A549 (cell line): ENCODE data around the gene TNNC1. TPM values are rescaled to one million over a fixed set of nuclear protein-coding genes. Genes with fewer than 3 reads are reported as not detected.

Source experiments
- ATAC-seq, 2 experiments: fragments of 200-7000 bp in 1 of 2; fragments of >200 bp in 1 of 2; cut with Nextera tagmentation in 1 of 2; cut with Tn5 transposase in 1 of 2; 3 replicates each; pipeline versions ENCODE4 v1.8.0 to v1.9.1; 2018 to 2020; ENCODE audit warnings: mild to moderate bottlenecking in 1 of 2, moderate library complexity in 1 of 2
- CTCF ChIA-PET: fragments of 300-600 bp; sonication (Branson Sonifier 250); formaldehyde crosslinking; extraction: SDS; loops from one replicate; lab custom pipeline; 2021; ENCODE audit warnings: antibody characterized with exemption, inconsistent platforms; lab: Yijun Ruan, JAX
- POLR2A ChIA-PET: fragments of 350-600 bp; formaldehyde crosslinking; extraction: SDS; loops from one replicate; lab custom pipeline; 2021; ENCODE audit warnings: antibody characterized with exemption, inconsistent platforms; lab: Yijun Ruan, JAX
- DNase-seq, 2 experiments: peaks; one replicate each; pipeline versions ENCODE4 v3.0.0 to v3.0.0-alpha.2; 2011 to 2016; ENCODE audit warnings: low read depth in 1 of 2, low spot score in 1 of 2
- FAIRE-seq: peaks from 2 replicates; lab custom pipeline; 2011; peaks lifted over from hg19 to GRCh38; lab: Jason Lieb, UNC
- H3K27ac ChIP-seq, 2 experiments: fragments of >200 bp; sonication (Bioruptor Twin); formaldehyde crosslinking; 3 replicates each; pipeline ENCODE4 v1.5.1; 2016 to 2017
- H3K4me1 ChIP-seq: fragments of >200 bp; sonication (Bioruptor Twin); formaldehyde crosslinking; 3 replicates; pipeline ENCODE4 v1.6.1; 2016
- H3K4me2 ChIP-seq: fragments of >200 bp; sonication (Bioruptor Twin); formaldehyde crosslinking; 3 replicates; pipeline ENCODE4 v1.6.1; 2016
- H3K4me3 ChIP-seq: fragments of >200 bp; sonication (Bioruptor Twin); formaldehyde crosslinking; 3 replicates; pipeline ENCODE4 v1.5.1; 2016
- H3K9me3 ChIP-seq: fragments of >200 bp; sonication (Bioruptor Twin); formaldehyde crosslinking; 3 replicates; pipeline ENCODE4 v1.6.1; 2016
- BHLHE40 ChIP-seq: IDR thresholded peaks from 2 replicates; pipeline ENCODE4 v1.6.1; 2012; ENCODE audit warnings: low read depth, low read length, inconsistent platforms
- CEBPB ChIP-seq, 2 experiments: fragments of >200 bp in 1 of 2; sonication (Bioruptor Twin) in 1 of 2; formaldehyde crosslinking in 1 of 2; IDR thresholded peaks; 2 replicates each; pipeline ENCODE4 v1.6.1; 2012 to 2016
- CHD4 ChIP-seq: fragments of 200-600 bp; sonication (generic); IDR thresholded peaks from 2 replicates; pipeline ENCODE4 v1.6.1; 2016; ENCODE audit warnings: antibody characterized with exemption, mild to moderate bottlenecking, borderline replicate concordance
- E2F6 ChIP-seq: IDR thresholded peaks from 2 replicates; pipeline ENCODE4 v1.6.1; 2012; ENCODE audit warnings: low read depth, borderline replicate concordance
- EHF ChIP-seq: fragments of 250-450 bp; sonication (Bioruptor Pico); IDR thresholded peaks from 2 replicates; pipeline ENCODE4 v1.5.0; 2020; ENCODE audit warnings: mild to moderate bottlenecking
- ESRRA ChIP-seq: fragments of 150-350 bp; IDR thresholded peaks from 2 replicates; pipeline ENCODE4 v1.6.1; 2014; ENCODE audit warnings: mild to moderate bottlenecking, low read length, borderline replicate concordance
- GATA3 ChIP-seq: IDR thresholded peaks from 2 replicates; pipeline ENCODE4 v1.6.1; 2012; ENCODE audit warnings: borderline replicate concordance
- HEYL ChIP-seq: fragments of 250-450 bp; sonication (Bioruptor Pico); IDR thresholded peaks from 2 replicates; pipeline ENCODE4 v1.8.0; 2021; ENCODE audit warnings: mild to moderate bottlenecking, moderate library complexity
- HMGXB4 ChIP-seq: fragments of 250-450 bp; sonication (Bioruptor Pico); IDR thresholded peaks from 2 replicates; pipeline ENCODE4 v1.5.0; 2021; ENCODE audit warnings: mild to moderate bottlenecking, moderate library complexity, borderline replicate concordance
- HOXB13 ChIP-seq: fragments of 250-450 bp; sonication (Bioruptor Pico); IDR thresholded peaks from 2 replicates; pipeline ENCODE4 v1.5.0; 2020; ENCODE audit warnings: low read depth, mild to moderate bottlenecking, moderate library complexity
- NR3C1 ChIP-seq: fragments of >200 bp; sonication (Bioruptor Twin); formaldehyde crosslinking; IDR thresholded peaks from 3 replicates; pipeline ENCODE4 v1.6.1; 2017
- RAD21 ChIP-seq, 2 experiments: fragments of >200 bp in 1 of 2; sonication (Bioruptor Twin) in 1 of 2; formaldehyde crosslinking in 1 of 2; IDR thresholded peaks in 1 of 2; conservative IDR thresholded peaks in 1 of 2; 2 replicates in 1 of 2; 3 replicates in 1 of 2; pipeline ENCODE4 v1.6.1; 2012 to 2018; ENCODE audit warnings: inconsistent platforms in 1 of 2
- RCOR1 ChIP-seq: fragments of 150-350 bp; IDR thresholded peaks from 2 replicates; pipeline ENCODE4 v1.6.1; 2014; ENCODE audit warnings: antibody characterized with exemption, low read length, low read depth
- RFX5 ChIP-seq: fragments of 450-650 bp; IDR thresholded peaks from 2 replicates; pipeline ENCODE4 v1.7.1; 2014; ENCODE audit warnings: antibody characterized with exemption, mild to moderate bottlenecking, moderate library complexity
- RNF2 ChIP-seq: fragments of 200-600 bp; sonication (generic); IDR thresholded peaks from 2 replicates; pipeline ENCODE4 v1.6.1; 2016; ENCODE audit warnings: low read depth, mild to moderate bottlenecking, antibody characterized with exemption, moderate library complexity, borderline replicate concordance
- WGBS: methylation state at CpG from one replicate; pipeline ENCODE4 v1.1.6; 2017; ENCODE audit errors: missing lambda C conversion rate; 5-methylcytosine and 5-hydroxymethylcytosine counted together
- polyA plus RNA-seq, 4 experiments: library from polyadenylated mRNA; depleted of rRNA in 3 of 4; stranded (reverse); fragments of >200 nt; fragmentation: RNase III in 1 of 4; extraction: RNeasy Plus Mini Kit Qiagen cat#74134 plus additional on column Dnase treatment in 1 of 4; gene quantifications; 2 replicates in 3 of 4; 3 replicates in 1 of 4; pipeline ENCODE4 v1.2.3, GENCODE V29; 2011 to 2017
- TF ChIP-seq, protein P1 (sequence below): fragments of >200 bp; sonication (Bioruptor Twin); formaldehyde crosslinking; IDR thresholded peaks from 3 replicates; pipeline ENCODE4 v1.6.1; 2016

The TNNC1 gene
- polyA plus RNA-seq, 2 of the 4 experiments (the other 2 are of a cell fraction), result 2.6 to 4.5 TPM

GRCh38 chr3:52469001-52469400 lies 15.2 kb upstream of the TNNC1 start:
- Histone ChIP-seq H3K27ac (no peak overlapping the region), H3K9me3 (no peaks in the 10 kb centered on the region), H3K4me2 (no peak overlapping the region), H3K4me1 (no peaks in the 10 kb centered on the region), H3K4me3 (no peak overlapping the region)
- ATAC-seq, result no peak
- 97% methylated on average over 5 of the region's 5 CpGs for WGBS
- no peak for TF ChIP-seq GATA3
- TF ChIP-seq, protein P1, sequence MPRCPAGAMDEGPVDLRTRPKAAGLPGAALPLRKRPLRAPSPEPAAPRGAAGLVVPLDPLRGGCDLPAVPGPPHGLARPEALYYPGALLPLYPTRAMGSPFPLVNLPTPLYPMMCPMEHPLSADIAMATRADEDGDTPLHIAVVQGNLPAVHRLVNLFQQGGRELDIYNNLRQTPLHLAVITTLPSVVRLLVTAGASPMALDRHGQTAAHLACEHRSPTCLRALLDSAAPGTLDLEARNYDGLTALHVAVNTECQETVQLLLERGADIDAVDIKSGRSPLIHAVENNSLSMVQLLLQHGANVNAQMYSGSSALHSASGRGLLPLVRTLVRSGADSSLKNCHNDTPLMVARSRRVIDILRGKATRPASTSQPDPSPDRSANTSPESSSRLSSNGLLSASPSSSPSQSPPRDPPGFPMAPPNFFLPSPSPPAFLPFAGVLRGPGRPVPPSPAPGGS, result no peak
- FAIRE-seq, result no peak
- no peak for DNase-seq
- CTCF ChIA-PET, result interaction anchor here (1.2 kb wide), 1 partner anchor 21 kb away, joined by 3 read pairs; no protein-coding TSS in a partner anchor
- POLR2A ChIA-PET, result no interaction called here

- TF ChIP-seq EHF, result no peak
- no peak for TF ChIP-seq HEYL
- no peak for TF ChIP-seq RCOR1
- TF ChIP-seq RNF2, result no peak
- TF ChIP-seq CHD4, result no peak
- TF ChIP-seq, all 56 proteins: peak for 0
- ChIA-PET CTCF (interaction anchor here (0.6 to 1.2 kb wide), 3 partner anchors 21 to 40 kb away, joined by 3 to 5 read pairs (median 3); no protein-coding TSS in a partner anchor), POLR2A (no interaction called here)
- H3K4me2 ChIP-seq, result no peak overlapping the region
- H3K9me3 ChIP-seq, result no peaks in the 10 kb centered on the region
- H3K4me1 ChIP-seq, result no peaks in the 10 kb centered on the region
- no peak overlapping the region for H3K27ac ChIP-seq
- DNase-seq (no peak), FAIRE-seq (no peak), ATAC-seq (no peak)
- H3K4me3 ChIP-seq, result no peak overlapping the region
- WGBS, result 77% methylated on average over 9 of the region's 9 CpGs
Observed at GRCh38 chr3:52468336-52468735, 14.5 kb upstream of the TNNC1 start.

- TF ChIP-seq E2F6 (no peak), CEBPB (IDR thresholded peaks at IDR 0.05) (no peak), HOXB13 (CRISPR knock-in tag) (no peak), RNF2 (no peak), BHLHE40 (no peak), ESRRA (no peak), NR3C1 (no peak)
- POLR2A ChIA-PET, result no interaction called here
- no peaks in the 10 kb centered on the region for H3K4me1 ChIP-seq
- H3K9me3 ChIP-seq, result no peaks in the 10 kb centered on the region
- CTCF ChIA-PET, result interaction anchor here (0.7 to 1.0 kb wide), 2 partner anchors 9 to 11 kb away, joined by 4 to 5 read pairs; no protein-coding TSS in a partner anchor
- WGBS, result 98% methylated on average over 4 of the region's 5 CpGs
- H3K4me2 ChIP-seq, result no peak overlapping the region
- no peak overlapping the region for H3K27ac ChIP-seq
- no peak for DNase-seq
- no peak for ATAC-seq
- FAIRE-seq, result no peak
- no peak overlapping the region for H3K4me3 ChIP-seq
Observed at GRCh38 chr3:52463416-52463815, 9.6 kb upstream of the TNNC1 start.

GRCh38 chr3:52461874-52462273 lies 8.0 kb upstream of the TNNC1 start:
- H3K4me1 ChIP-seq, result no peaks in the 10 kb centered on the region; the same call in 2 of the 3 replicates
- ATAC-seq (no peak), FAIRE-seq (no peak), DNase-seq (no peak)
- H3K27ac ChIP-seq, result no peak overlapping the region
- ChIA-PET POLR2A (no interaction called here), CTCF (interaction anchor here (1.5 to 4.5 kb wide), 2 partner anchors 10 to 16 kb away, joined by 5 to 29 read pairs; no protein-coding TSS in a partner anchor)
- H3K4me3 ChIP-seq, result no peak overlapping the region
- no peaks in the 10 kb centered on the region for H3K9me3 ChIP-seq
- 91% methylated on average over 6 of the region's 6 CpGs for WGBS
- TF ChIP-seq HMGXB4 (no peak), RAD21 (conservative IDR thresholded peaks at IDR 0.05 in 1 of 2, IDR thresholded peaks at IDR 0.05 in 1 of 2) (no peak), RFX5 (no peak)
- no peak overlapping the region for H3K4me2 ChIP-seq
